Esophagus squamous epithelium (tissue), 4 donors: ENCODE data around the gene C15orf62.

Source experiments
- CTCF ChIP-seq, 6 experiments: fragments of 450-650 bp in 4 of 6; fragments of 200-600 bp in 2 of 6; sonication (generic) in 2 of 6; IDR thresholded peaks; one replicate each; pipeline ENCODE4 v1.5.1; 2016 to 2019; ENCODE audit warnings: antibody characterized with exemption in 6 of 6, mild to moderate bottlenecking in 4 of 6, moderate library complexity in 4 of 6
- POLR2A ChIP-seq, 4 donors: fragments of 450-650 bp; IDR thresholded peaks; one replicate each; pipeline ENCODE4 v1.6.1; 2017; ENCODE audit warnings: antibody characterized with exemption in 4 of 4, mild to moderate bottlenecking in 4 of 4, moderate library complexity in 3 of 4

- TF ChIP-seq CTCF (IDR thresholded peaks at IDR 0.05) (no peak), POLR2A (IDR thresholded peaks at IDR 0.05) (no peak)
Observed at GRCh38 chr15:40723919-40724318, 45.9 kb upstream of the C15orf62 start.
